ENCODE results near the gene SEC24C.

The SEC24C gene

DNA sequence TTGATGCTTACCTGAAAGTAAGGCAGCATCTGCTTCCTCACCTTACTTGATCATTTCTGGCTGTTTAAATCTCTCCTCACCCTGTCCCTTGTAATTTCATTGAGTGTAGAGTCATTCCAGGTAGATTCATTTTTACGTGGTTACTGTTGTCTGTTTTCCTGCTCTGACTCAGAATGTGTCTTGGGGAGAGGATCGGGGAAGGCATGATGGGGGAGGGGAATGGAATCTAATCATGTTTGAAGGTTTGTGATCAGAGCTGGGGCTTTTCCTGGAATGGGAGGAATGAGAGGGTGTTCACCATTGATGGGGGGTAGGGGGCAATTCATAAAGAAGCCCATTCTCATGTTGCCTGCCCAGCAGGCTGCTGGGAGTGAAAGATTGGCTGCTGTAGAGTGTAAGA, 18.7 kb downstream of the SEC24C start:
- Histone ChIP-seq H3K27me3 (ENCODE audit: insufficient read depth, low read length, poor library complexity, severe bottlenecking) (no peaks in the 10 kb centered on the region), H2AFZ (ENCODE audit: low read length) (no peak overlapping the region), H3K9ac (ENCODE audit: low read depth, low read length, poor library complexity, severe bottlenecking) (no peak overlapping the region), H3K79me2 (ENCODE audit: insufficient read depth, low read length) (no peaks in the 10 kb centered on the region), H3F3A (ENCODE audit: low read depth) (no peaks in the 10 kb centered on the region), H3K36me3 (ENCODE audit: insufficient read depth, low read length) (peaks cover 90% of the 10 kb centered on the region), H3K9me3 (ENCODE audit: insufficient read depth, low read depth, low read length) (no peaks in the 10 kb centered on the region), H3K4me3 (ENCODE audit: low read length, poor library complexity, severe bottlenecking) (no peak overlapping the region), H3K9me2 (replicated peaks; ENCODE audit: low read depth, low read length) (no peaks in the 10 kb centered on the region), H3K4me2 (ENCODE audit: low read depth, low read length, poor library complexity, severe bottlenecking) (no peak overlapping the region), H3K4me1 (ENCODE audit: insufficient read depth, low read length, poor library complexity, severe bottlenecking) (no peaks in the 10 kb centered on the region), H4K20me1 (ENCODE audit: insufficient read depth, low read length, poor library complexity, severe bottlenecking) (no peaks in the 10 kb centered on the region)
- TF ChIP-seq EZH2phosphoT487 (IDR thresholded peaks at IDR 0.05; ENCODE audit: borderline replicate concordance) = no peak
- TF ChIP-seq, protein P1, sequence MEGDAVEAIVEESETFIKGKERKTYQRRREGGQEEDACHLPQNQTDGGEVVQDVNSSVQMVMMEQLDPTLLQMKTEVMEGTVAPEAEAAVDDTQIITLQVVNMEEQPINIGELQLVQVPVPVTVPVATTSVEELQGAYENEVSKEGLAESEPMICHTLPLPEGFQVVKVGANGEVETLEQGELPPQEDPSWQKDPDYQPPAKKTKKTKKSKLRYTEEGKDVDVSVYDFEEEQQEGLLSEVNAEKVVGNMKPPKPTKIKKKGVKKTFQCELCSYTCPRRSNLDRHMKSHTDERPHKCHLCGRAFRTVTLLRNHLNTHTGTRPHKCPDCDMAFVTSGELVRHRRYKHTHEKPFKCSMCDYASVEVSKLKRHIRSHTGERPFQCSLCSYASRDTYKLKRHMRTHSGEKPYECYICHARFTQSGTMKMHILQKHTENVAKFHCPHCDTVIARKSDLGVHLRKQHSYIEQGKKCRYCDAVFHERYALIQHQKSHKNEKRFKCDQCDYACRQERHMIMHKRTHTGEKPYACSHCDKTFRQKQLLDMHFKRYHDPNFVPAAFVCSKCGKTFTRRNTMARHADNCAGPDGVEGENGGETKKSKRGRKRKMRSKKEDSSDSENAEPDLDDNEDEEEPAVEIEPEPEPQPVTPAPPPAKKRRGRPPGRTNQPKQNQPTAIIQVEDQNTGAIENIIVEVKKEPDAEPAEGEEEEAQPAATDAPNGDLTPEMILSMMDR (conservative IDR thresholded peaks at IDR 0.05; ENCODE audit: low read length) = no peak

DNA sequence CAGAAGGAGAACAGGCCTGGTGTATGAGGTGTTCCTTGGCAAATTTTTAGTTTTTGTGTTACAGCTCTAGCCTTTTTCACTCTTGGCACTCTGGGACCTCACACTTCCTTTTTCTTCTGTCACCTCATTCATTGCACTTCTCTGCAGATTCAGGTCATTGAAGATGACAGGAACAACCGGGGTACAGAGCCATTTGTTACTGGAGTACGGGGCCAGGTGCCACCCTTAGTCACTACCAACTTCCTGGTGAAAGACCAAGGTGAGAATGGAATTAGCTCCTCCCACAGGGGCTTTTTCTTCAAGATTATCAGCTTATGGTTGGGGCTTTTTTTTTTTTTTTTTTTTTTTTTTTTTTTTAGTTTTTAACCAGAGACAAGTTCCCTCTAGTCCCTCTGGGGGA, 19.2 kb downstream of the SEC24C start:
- Histone ChIP-seq H3K27me3 (ENCODE audit: insufficient read depth, low read length, poor library complexity, severe bottlenecking) (no peaks in the 10 kb centered on the region), H2AFZ (ENCODE audit: low read length) (no peak overlapping the region), H3K36me3 (ENCODE audit: insufficient read depth, low read length) (peaks cover 93% of the 10 kb centered on the region), H3K4me3 (ENCODE audit: low read length, poor library complexity, severe bottlenecking) (no peak overlapping the region), H4K20me1 (ENCODE audit: insufficient read depth, low read length, poor library complexity, severe bottlenecking) (no peaks in the 10 kb centered on the region), H3K4me2 (ENCODE audit: low read depth, low read length, poor library complexity, severe bottlenecking) (no peak overlapping the region), H3F3A (ENCODE audit: low read depth) (no peaks in the 10 kb centered on the region), H3K79me2 (ENCODE audit: insufficient read depth, low read length) (no peaks in the 10 kb centered on the region), H3K4me1 (ENCODE audit: insufficient read depth, low read length, poor library complexity, severe bottlenecking) (no peaks in the 10 kb centered on the region), H3K9ac (ENCODE audit: low read depth, low read length, poor library complexity, severe bottlenecking) (no peak overlapping the region), H3K9me3 (ENCODE audit: insufficient read depth, low read depth, low read length) (no peaks in the 10 kb centered on the region), H3K9me2 (replicated peaks; ENCODE audit: low read depth, low read length) (no peaks in the 10 kb centered on the region)
- TF ChIP-seq EZH2phosphoT487 (IDR thresholded peaks at IDR 0.05; ENCODE audit: borderline replicate concordance) = no peak
- TF ChIP-seq, protein P1 (conservative IDR thresholded peaks at IDR 0.05; ENCODE audit: low read length) = no peak

DNA sequence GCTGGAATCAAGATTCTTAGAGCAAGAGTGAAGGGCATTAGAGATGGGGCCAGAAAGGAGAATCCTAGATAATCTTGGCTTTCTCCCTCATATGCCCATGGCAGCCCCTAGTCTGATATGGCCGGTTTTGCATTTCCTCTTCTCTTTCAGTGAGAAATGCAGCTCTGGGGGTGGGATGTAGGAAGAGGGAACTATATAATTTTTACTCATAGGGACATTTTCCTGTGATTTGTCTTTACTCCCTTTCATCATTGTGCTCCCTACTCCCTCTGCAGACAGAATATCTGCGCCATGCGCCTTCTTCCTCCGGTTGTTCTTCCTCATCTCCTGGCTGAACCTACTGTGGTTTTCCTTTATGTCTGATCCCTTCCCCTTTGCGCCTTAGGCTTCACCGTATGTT, 20.9 kb downstream of the SEC24C start:
- H3K4me2 ChIP-seq (ENCODE audit: low read depth, low read length, poor library complexity, severe bottlenecking) = no peak overlapping the region
- no peak overlapping the region for H3K9ac ChIP-seq (ENCODE audit: low read depth, low read length, poor library complexity, severe bottlenecking)
- H3K9me2 ChIP-seq (replicated peaks; ENCODE audit: low read depth, low read length) = no peaks in the 10 kb centered on the region
- no peaks in the 10 kb centered on the region for H3K79me2 ChIP-seq (ENCODE audit: insufficient read depth, low read length)
- no peaks in the 10 kb centered on the region for H4K20me1 ChIP-seq (ENCODE audit: insufficient read depth, low read length, poor library complexity, severe bottlenecking)
- H3K27me3 ChIP-seq (ENCODE audit: insufficient read depth, low read length, poor library complexity, severe bottlenecking) = no peaks in the 10 kb centered on the region
- TF ChIP-seq, protein P1 (conservative IDR thresholded peaks at IDR 0.05; ENCODE audit: low read length) = no peak
- no peaks in the 10 kb centered on the region for H3K9me3 ChIP-seq (ENCODE audit: insufficient read depth, low read depth, low read length)
- no peak overlapping the region for H3K4me3 ChIP-seq (ENCODE audit: low read length, poor library complexity, severe bottlenecking)
- H3K4me1 ChIP-seq (ENCODE audit: insufficient read depth, low read length, poor library complexity, severe bottlenecking) = no peaks in the 10 kb centered on the region
- H2AFZ ChIP-seq (ENCODE audit: low read length) = no peak overlapping the region
- no peaks in the 10 kb centered on the region for H3F3A ChIP-seq (ENCODE audit: low read depth)
- H3K36me3 ChIP-seq (ENCODE audit: insufficient read depth, low read length) = peaks cover 95% of the 10 kb centered on the region

All from Loucy (cell line).